Esophagus (tissue), 2 donors: Measurements from ENCODE around the gene FOXB2. TPM values are rescaled to one million over a fixed set of nuclear protein-coding genes. Genes with fewer than 3 reads are reported as not detected.
"Not testable (repeated sequence)": the region's sequence is repeated elsewhere in the genome, so short reads cannot be mapped to it uniquely, and the experiment has no call there.

Experiments used
- H3K27ac ChIP-seq, 2 donors: one replicate each; pipeline ENCODE4 v1.5.1; 2013; ENCODE audit warnings: low read depth in 2 of 2, mild to moderate bottlenecking in 2 of 2, inconsistent platforms in 1 of 2, low read length in 1 of 2, moderate library complexity in 1 of 2
- H3K27me3 ChIP-seq, 2 donors: one replicate each; pipeline ENCODE4 v1.6.1; 2013; ENCODE audit warnings: low read length in 2 of 2, control low read depth in 1 of 2, mild to moderate bottlenecking in 1 of 2; ENCODE audit not compliant: insufficient read depth in 2 of 2, control insufficient read depth in 1 of 2
- H3K36me3 ChIP-seq, 2 donors: one replicate each; pipeline ENCODE4 v1.6.1; 2013; ENCODE audit warnings: low read length in 1 of 2; ENCODE audit not compliant: control insufficient read depth in 2 of 2, insufficient read depth in 2 of 2
- H3K4me1 ChIP-seq, 2 donors: one replicate each; pipeline ENCODE4 v1.6.1; 2013; ENCODE audit warnings: low read length in 1 of 2; ENCODE audit not compliant: control insufficient read depth in 2 of 2, insufficient read depth in 2 of 2
- H3K4me3 ChIP-seq, 2 donors: one replicate each; pipeline ENCODE4 v1.5.1; 2013; ENCODE audit warnings: low read length in 2 of 2, mild to moderate bottlenecking in 2 of 2, low read depth in 1 of 2, moderate library complexity in 1 of 2
- H3K9me3 ChIP-seq, 2 donors: one replicate each; pipeline ENCODE4 v1.6.1; 2013; ENCODE audit warnings: mild to moderate bottlenecking in 2 of 2, low read depth in 1 of 2, low read length in 1 of 2, moderate library complexity in 1 of 2; ENCODE audit not compliant: control insufficient read depth in 2 of 2, insufficient read depth in 1 of 2
- WGBS, 2 donors: extraction: QIAGEN DNeasy Blood & Tissue Kit; methylation state at CpG; one replicate each; pipeline ENCODE4 v1.1.7; 2013; 5-methylcytosine and 5-hydroxymethylcytosine counted together
- polyA plus RNA-seq, 2 donors: library from polyadenylated mRNA; stranded (reverse); fragments of 200-250 nt; gene quantifications; one replicate each; pipeline ENCODE4 v1.2.3, GENCODE V29; 2013
- donor health status: healthy with polysubstance abuse.
- donor health status: Bipolar disorder and iron deficiency.

FOXB2 gene
- polyA plus RNA-seq, 2 donors, result not detected

GRCh38 chr9:77040340-77040739 is 20.9 kb downstream of the FOXB2 start:
- Histone ChIP-seq H3K36me3 (no peaks in the 10 kb centered on the region), H3K4me1 (no peaks in the 10 kb centered on the region), H3K4me3 (no peak overlapping the region), H3K9me3 (no peaks in the 10 kb centered on the region), H3K27me3 (no peaks in the 10 kb centered on the region), H3K27ac (no peak overlapping the region)
- 71 to 79% methylated on average over 7 of the region's 7 CpGs for WGBS, 2 donors

GRCh38 chr9:77043743-77044142 is 24.3 kb downstream of the FOXB2 start:
- H3K36me3 ChIP-seq, H3K27me3 ChIP-seq, H3K9me3 ChIP-seq, H3K27ac ChIP-seq, H3K4me3 ChIP-seq, H3K4me1 ChIP-seq: not testable (repeated sequence)
- 92 to 93% methylated on average over 4 of the region's 4 CpGs for WGBS, 2 donors

- H3K27me3 ChIP-seq, H3K27ac ChIP-seq, H3K4me1 ChIP-seq, H3K9me3 ChIP-seq, H3K36me3 ChIP-seq, H3K4me3 ChIP-seq: not testable (repeated sequence)
- WGBS, 2 donors, result 94 to 96% methylated on average over 14 to 27 of the region's 31 CpGs
Observed at GRCh38 chr9:77060681-77061080, 41.2 kb downstream of the FOXB2 start.

GRCh38 chr9:77063645-77064285 is 44.3 kb downstream of the FOXB2 start:
- Histone ChIP-seq H3K27me3 (no peaks in the 10 kb centered on the region), H3K4me3 (no peak overlapping the region), H3K36me3 (no peaks in the 10 kb centered on the region), H3K9me3 (no peaks in the 10 kb centered on the region), H3K4me1 (no peaks in the 10 kb centered on the region), H3K27ac (no peak overlapping the region)
- 74 to 76% methylated on average over 6 of the region's 6 CpGs for WGBS, 2 donors

GRCh38 chr9:77066388-77066787 is 46.9 kb downstream of the FOXB2 start:
- no peaks in the 10 kb centered on the region for H3K36me3 ChIP-seq
- 0 to 6% methylated on average over 1 of the region's 1 CpG for WGBS, 2 donors
- H3K4me3 ChIP-seq, result no peak overlapping the region
- no peaks in the 10 kb centered on the region for H3K4me1 ChIP-seq
- H3K27ac ChIP-seq, result no peak overlapping the region
- H3K9me3 ChIP-seq, result no peaks in the 10 kb centered on the region
- H3K27me3 ChIP-seq, result no peaks in the 10 kb centered on the region

Other genes with a start within 250 kb of the FOXB2 start
- 10 to 100 TPM in 1 of 2 donors, 1 to 10 TPM in 1; 8.1 to 40.7 TPM for gene PRUNE2, start 113.5 kb upstream of the FOXB2 start, polyA plus RNA-seq
- 10 to 100 TPM in 1 of 2 donors, 1 to 10 TPM in 1; 8.7 to 28.1 TPM for gene VPS13A, start 157.9 kb downstream of the FOXB2 start, polyA plus RNA-seq